HG03039 (cell line): ENCODE data around the gene EFHC1.

Source experiments
- ATAC-seq: cut with Tn5 transposase; IDR thresholded peaks from one replicate; pipeline ENCODE4 v1.9.1; 2021; ENCODE audit warnings: mild to moderate bottlenecking, moderate library complexity; ENCODE audit not compliant: unreplicated experiment

The EFHC1 gene

DNA sequence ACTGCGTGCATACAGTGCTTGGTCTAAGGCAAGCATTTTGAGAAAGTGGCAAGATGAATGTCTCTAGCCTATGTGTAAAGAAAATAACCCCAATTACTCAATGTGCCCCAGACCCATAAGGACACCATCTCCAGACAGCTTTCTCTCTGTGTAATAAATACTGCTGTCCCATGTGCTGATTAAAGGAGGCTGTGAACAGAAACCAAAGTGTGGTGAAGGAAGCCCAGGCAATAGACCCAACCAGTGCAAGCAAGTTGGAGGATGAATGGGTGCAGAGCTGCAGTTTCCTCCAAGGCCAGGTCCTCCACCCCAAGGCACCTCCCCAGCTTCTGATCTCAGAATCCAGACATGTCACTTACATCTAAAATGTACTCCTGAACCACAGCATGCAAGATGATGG, 96.1 kb downstream of the EFHC1 start:
- ATAC-seq = no peak

- ATAC-seq = no peak
Measured at GRCh38 chr6:52516943-52517342, 96.8 kb downstream of the EFHC1 start.

- ATAC-seq = peak; percentile 97
Measured at GRCh38 chr6:52517502-52518278, 97.5 kb downstream of the EFHC1 start.

DNA sequence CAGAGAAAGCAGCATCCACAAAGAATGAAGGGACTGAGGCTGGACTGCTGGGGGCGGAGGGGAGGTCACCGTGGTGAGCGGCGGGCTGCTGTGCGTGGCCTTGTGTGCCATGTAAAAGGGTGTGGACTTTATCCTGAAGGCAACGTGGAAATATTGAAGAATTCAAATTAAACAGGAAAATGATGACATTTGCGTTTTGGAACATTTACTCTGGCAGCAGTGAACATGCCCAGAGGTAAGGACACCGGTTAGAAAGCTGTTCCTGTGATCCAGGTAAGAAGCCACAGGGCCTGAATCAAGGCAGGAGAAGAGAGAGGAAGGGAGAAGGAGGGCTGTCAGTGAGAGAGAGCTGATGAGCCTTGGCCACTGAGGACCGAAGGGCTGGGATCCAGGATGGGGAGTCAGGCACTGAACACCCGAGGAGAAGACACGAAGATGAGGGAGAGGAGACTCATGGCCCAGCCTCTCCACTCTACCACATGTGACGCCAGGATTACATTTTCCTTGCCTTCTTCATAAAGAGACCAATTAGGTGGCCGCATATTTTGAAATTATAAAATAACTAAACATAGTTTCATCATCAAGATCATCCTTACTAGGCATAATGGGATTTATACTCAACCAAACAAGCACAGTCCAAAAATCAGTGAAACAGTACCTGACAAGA, 98.3 kb downstream of the EFHC1 start:
- no peak for ATAC-seq

DNA sequence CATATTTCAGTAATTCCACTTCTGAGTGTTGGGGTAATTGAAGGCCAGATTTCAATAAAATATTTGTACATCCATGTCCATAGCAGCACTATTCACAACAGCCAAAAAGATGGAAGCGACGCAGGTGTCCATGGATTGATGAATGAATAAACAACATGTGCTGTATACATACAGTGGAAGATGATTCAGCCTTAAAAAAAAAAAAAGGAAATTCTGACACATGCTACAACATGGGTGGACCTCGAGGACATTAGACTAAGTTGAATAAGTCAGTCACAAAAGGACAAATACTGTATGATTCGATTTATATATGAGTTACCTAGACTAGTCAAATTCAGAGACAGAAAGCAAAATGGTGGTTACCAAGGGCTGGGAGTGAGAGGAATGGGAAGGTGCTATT, 99.5 kb downstream of the EFHC1 start:
- no peak for ATAC-seq

DNA sequence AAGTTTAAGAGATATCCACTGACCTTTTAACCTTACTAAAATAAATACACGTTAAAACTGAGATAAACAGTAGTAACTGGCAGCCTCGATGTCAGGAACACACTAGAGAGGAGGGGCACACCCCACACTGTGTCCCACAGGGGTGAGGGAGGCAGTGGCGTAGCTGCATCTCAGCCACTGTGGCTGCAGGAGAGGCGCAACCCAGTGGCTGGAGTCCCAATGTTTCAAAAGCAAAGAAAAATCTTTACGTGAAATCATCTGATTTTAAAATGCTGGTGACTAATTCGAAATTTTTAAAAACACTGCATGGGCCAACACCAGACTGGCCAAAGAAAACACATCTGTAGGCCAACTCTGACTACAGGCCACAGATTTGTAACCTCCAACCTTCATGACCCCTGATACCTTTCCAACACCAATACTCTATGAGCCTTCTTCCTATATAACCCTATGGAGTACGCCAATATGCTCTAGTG, 102.0 kb downstream of the EFHC1 start:
- no peak for ATAC-seq

GRCh38 chr6:52522655-52523054, 102.5 kb downstream of the EFHC1 start:
- no peak for ATAC-seq

DNA sequence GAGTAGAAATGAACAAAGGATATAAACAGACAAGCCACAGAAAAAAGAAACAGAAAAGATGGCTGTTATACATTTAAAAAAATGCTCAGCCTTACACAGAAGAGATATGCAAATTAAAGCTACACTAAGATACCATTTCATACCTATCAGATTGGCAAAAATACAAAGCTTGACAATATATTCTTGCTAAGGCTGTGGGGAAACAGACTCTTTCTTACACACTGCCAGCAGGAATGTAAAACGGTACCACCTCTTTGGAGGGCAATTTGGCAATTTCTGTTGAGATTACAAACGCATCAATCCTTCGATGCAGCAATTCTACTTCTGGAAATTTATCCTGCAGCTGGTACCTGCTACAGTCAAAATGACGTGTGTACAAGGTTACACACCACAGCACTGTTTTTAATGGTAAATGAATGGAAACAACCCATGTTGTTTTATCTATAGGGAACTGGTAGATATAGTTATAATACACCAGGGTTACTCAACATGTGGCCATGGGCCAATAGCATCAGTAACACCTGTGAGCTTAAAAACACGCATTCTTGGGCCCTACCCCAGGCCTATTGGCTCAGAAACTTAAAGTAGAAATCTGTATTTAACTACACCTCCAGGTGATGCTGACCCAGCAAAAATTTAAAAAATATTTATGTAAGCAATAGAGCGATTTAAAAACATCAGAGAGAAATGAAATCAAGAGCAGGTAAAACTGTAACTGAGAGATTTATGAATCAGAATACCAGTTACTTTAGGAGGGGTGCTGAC, 103.4 kb downstream of the EFHC1 start:
- ATAC-seq = no peak

- ATAC-seq = no peak
Measured at GRCh38 chr6:52524918-52525317, 104.8 kb downstream of the EFHC1 start.

- ATAC-seq = no peak
Measured at GRCh38 chr6:52526634-52527033, 106.5 kb downstream of the EFHC1 start.

GRCh38 chr6:52527436-52527835, 107.3 kb downstream of the EFHC1 start:
- ATAC-seq = no peak

- no peak for ATAC-seq
Measured at GRCh38 chr6:52529311-52529710, 109.2 kb downstream of the EFHC1 start.

DNA sequence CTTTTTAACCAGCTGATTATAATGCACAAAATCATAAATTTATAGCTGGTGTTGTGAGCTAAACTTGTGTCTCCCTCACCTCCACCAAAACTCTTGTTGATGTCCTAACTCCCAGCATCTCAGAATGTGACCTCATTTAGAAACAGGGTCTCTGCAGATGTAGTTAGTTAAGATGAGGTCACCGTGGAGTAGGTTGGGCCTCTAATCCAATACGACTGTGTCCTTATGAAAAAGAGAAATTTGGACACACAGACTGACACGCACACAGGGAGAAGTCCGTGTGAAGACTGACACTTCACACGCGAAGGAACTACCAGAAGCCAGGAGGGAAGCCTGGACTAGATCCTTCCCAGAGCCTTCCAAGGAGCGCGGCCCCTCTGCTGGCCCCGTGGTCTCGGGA, 110.2 kb downstream of the EFHC1 start:
- ATAC-seq = no peak

DNA sequence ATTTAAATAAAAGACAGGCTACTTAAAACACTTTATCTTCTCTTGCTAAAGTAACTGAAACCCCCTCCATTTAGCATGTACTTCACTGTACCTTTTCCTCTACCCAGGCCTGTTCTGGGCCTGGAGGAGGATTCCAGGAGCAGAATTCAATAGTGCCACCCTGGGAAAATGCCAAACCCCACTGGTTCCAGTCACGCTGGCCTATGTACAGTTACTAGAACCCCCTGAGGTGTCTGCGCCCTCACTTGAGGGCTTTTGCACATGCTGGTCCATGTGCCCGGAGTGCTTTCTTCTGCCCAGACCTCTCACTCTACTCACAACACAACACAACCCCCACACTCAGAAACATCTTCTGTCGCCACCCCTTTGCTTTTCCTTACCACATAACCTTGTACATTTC, 111.3 kb downstream of the EFHC1 start:
- no peak for ATAC-seq

GRCh38 chr6:52531834-52532233, 111.7 kb downstream of the EFHC1 start:
- ATAC-seq = no peak

DNA sequence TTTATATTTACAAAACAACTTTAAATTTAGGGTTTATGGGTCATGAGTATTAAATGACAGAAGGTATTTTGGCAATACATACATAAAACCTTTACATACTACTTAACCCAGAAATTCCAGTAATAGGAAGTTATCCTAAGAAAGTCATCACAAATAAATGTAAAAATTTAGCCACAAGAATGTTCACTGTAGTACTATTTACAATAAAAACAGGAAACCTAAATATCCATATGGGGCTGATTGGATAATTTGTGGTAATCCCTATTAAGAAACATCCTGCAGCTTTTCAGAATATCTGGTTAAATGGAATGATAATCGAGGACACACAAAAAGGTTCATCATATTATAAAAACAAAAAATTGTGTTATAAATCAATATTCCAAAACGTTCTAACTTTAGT, 112.3 kb downstream of the EFHC1 start:
- ATAC-seq = no peak

GRCh38 chr6:52533491-52533890, 113.3 kb downstream of the EFHC1 start:
- ATAC-seq = no peak

DNA sequence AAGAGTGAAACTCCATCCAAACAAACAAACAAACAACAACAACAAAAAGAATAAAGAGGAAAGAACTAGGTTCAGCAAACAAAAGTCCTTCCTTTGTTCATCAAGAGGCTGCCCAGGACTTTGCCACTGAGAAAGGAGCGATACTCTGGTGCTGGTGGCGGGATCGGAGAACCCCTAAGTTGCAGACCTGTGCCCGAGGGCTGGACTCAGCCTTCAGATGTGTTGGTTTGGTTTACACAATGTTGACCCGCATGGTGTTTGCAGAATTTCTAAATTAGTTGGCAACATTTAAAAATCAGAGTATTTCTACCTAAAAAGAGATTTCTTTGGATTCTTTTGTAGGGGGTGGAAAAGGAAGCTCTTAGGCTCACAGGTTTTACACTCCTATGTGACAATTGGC, 114.2 kb downstream of the EFHC1 start:
- ATAC-seq = no peak

- ATAC-seq = no peak
Measured at GRCh38 chr6:52534966-52535390, 114.8 kb downstream of the EFHC1 start.

DNA sequence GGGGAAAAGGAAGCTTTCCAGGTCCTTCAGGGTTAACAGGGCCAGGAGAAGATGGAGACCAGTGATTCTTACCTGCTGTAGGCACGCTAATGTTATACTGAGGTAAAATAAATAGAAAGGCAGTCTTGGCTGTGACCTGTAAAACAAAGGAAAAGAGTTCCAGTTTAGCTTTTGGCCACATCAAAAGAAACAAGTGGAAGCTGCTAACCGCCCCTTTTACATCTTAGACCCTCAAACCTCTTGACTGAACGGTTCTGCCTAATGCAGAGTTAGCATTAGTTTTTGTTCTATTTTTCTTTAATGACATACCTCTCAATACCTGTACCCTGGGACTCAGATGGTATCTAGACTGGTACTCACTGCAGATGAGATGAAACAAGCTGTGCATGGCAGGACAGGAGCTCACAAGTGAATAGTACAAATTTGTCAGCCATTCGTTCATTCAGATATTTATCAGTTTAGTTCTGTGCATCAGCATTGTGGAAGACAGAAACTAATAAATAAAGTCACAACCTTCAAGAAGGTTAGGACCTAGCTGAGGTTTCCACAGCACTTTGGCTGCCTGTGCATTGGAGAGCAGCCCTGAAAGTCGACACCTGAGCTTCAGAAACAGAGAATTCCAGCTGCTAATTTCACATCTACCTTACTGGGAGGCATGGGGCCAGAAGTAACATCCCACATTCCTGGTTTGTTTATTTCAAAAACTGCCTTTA, 115.7 kb downstream of the EFHC1 start:
- no peak for ATAC-seq

DNA sequence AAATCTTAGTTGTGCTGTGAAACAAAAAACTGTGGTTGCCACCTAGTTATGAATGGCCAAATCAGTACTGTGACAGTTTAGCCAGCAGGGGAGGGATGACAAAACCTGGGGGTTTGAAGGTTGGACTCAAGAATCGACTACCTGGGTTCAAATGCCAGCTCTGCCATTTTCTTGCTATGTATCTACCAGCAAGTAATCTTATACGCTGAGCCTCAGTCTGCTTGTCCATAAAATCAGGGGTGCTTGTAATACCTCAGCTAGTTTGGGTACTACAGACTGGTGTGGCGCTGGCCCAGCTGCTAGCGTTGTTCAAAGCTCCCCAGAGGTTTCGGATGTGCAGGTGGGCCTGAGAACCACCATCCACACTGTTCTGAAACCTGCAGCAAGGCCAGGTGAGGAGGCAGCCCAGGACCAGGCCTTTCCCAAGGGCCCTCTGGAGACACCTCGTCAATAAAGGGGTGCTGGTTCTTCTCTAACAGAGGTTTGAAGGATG, 116.3 kb downstream of the EFHC1 start:
- ATAC-seq = no peak
